Epithelial cell of proximal tubule (primary cell): Measurements from ENCODE around the gene NR6A1. TPM values are rescaled to one million over a fixed set of nuclear protein-coding genes. Genes with fewer than 3 reads are reported as not detected.

ENCODE experiments used
- DNase-seq: peaks from one replicate; pipeline ENCODE4 v3.0.0-alpha.2; 2011; ENCODE audit warnings: low read depth
- H3K4me3 ChIP-seq: 2 replicates; pipeline ENCODE4 v1.5.1; 2011; ENCODE audit warnings: low read depth, mild to moderate bottlenecking, low read length
- total RNA-seq: library from RNA; depleted of rRNA; stranded (reverse); fragments of >200 nt; gene quantifications from 2 replicates; pipeline ENCODE4 v1.2.3, GENCODE V29; 2015
- TF ChIP-seq, protein P1 (sequence below): conservative IDR thresholded peaks from 2 replicates; pipeline ENCODE4 v1.5.1; 2012; ENCODE audit warnings: low read depth, mild to moderate bottlenecking, low read length

NR6A1 gene
- total RNA-seq, 1 donor from 2014 or later, result 2.0 TPM

- TF ChIP-seq, protein P1, sequence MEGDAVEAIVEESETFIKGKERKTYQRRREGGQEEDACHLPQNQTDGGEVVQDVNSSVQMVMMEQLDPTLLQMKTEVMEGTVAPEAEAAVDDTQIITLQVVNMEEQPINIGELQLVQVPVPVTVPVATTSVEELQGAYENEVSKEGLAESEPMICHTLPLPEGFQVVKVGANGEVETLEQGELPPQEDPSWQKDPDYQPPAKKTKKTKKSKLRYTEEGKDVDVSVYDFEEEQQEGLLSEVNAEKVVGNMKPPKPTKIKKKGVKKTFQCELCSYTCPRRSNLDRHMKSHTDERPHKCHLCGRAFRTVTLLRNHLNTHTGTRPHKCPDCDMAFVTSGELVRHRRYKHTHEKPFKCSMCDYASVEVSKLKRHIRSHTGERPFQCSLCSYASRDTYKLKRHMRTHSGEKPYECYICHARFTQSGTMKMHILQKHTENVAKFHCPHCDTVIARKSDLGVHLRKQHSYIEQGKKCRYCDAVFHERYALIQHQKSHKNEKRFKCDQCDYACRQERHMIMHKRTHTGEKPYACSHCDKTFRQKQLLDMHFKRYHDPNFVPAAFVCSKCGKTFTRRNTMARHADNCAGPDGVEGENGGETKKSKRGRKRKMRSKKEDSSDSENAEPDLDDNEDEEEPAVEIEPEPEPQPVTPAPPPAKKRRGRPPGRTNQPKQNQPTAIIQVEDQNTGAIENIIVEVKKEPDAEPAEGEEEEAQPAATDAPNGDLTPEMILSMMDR, result no peak
- DNase-seq, result no peak
Measured at GRCh38 chr9:124493218-124493617, 277.9 kb downstream of the NR6A1 start.

GRCh38 chr9:124492818-124493217, 278.3 kb downstream of the NR6A1 start:
- TF ChIP-seq, protein P1, result no peak
- H3K4me3 ChIP-seq, result no peak overlapping the region
- no peak for DNase-seq

More at GRCh38 chr9:124493218-124493617, 277.9 kb downstream of the NR6A1 start:
- no peak overlapping the region for H3K4me3 ChIP-seq

DNA sequence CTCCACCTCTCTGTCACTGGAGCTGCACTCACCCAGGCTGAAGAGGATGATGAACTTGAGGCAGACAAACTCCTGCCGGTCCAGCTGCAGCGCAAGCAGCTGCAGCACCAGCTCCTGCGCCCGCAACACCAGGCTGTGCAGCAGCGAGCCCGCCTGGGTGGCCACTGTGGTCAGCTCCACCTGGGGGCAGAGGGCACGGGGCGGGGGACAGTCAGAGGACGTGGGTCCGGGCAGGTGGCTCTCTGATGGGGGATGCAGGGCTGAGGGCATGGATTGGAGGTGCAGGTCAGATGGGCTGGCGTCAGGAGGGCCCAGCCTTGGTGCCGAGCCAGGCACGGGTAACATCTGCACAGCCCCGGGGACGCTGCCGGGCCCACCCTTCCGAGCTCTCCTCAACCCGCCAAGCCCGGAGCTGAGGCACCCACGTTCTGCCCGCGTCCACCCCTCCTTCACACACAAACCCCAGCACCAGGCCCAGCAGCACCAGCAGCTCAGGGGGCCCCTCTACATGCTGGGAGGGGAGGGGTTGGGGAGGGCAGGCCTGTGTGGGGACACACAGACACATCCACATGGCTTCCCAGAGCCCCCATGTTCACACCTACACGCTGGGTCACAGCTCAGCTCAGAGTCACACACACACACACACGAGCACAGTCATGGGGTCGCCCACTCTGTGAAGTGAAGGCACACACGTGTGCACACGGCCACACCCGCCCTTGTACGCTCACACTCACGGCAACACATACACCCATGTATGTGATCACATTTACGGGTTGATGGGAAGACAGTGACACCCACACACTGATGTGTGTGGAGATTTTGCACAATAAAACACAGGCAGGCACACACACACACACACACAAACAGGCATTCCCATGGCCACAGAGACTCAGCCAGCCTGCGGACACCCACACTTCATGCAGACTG, 279.8 kb downstream of the NR6A1 start:
- no peak overlapping the region for H3K4me3 ChIP-seq
- no peak for DNase-seq
- TF ChIP-seq, protein P1, result no peak

GRCh38 chr9:124490004-124490403, 281.1 kb downstream of the NR6A1 start:
- TF ChIP-seq, protein P1, result no peak
- no peak for DNase-seq
- H3K4me3 ChIP-seq, result no peak overlapping the region

DNA sequence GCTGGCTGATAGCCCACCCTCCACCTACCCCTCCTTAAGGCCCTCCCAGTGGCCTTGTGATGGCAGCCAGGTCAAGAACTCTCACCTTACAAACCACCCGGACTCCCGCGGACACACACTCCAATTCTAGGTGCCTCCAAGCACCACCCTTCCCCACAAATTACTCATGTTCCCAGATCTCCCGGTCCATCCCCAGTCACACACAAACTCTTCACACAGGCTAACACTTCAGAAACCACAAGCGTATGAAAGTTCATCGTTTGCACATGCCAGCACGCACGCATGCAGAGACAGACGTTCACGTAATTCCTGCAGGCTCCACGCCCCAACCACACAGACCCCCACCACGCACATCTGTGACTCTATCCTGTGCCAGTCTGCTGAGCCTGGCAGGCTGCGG, 281.9 kb downstream of the NR6A1 start:
- TF ChIP-seq, protein P1, result no peak
- no peak overlapping the region for H3K4me3 ChIP-seq
- DNase-seq, result no peak

GRCh38 chr9:124488641-124489210, 282.4 kb downstream of the NR6A1 start:
- DNase-seq, result no peak
- TF ChIP-seq, protein P1, result no peak
- H3K4me3 ChIP-seq, result no peak overlapping the region
